ENCODE results near the gene FAM53A.
"Not testable (repeated sequence)": the region's sequence is repeated elsewhere in the genome, so short reads cannot be mapped to it uniquely, and the experiment has no call there.

The FAM53A gene

GRCh38 chr4:1659104-1660043, 24.7 kb downstream of the FAM53A start:
- no peak for DNase-seq (ENCODE audit: low spot score)

- no peak for DNase-seq (ENCODE audit: low spot score)
These were observed 25.5 kb downstream of the FAM53A start for GRCh38 chr4:1658581-1658980.

- DNase-seq (ENCODE audit: low spot score), result no peak
These were observed 26.0 kb downstream of the FAM53A start for GRCh38 chr4:1658146-1658545.

GRCh38 chr4:1656986-1657385, 27.1 kb downstream of the FAM53A start:
- DNase-seq (ENCODE audit: low spot score), result no peak

- DNase-seq (ENCODE audit: low spot score), result no peak
These were observed 28.0 kb downstream of the FAM53A start for GRCh38 chr4:1656132-1656531.

GRCh38 chr4:1655676-1656075, 28.4 kb downstream of the FAM53A start:
- no peak for DNase-seq (ENCODE audit: low spot score)

GRCh38 chr4:1655081-1655480, 29.0 kb downstream of the FAM53A start:
- DNase-seq (ENCODE audit: low spot score), result no peak

GRCh38 chr4:1654216-1654955, 29.7 kb downstream of the FAM53A start:
- no peak for DNase-seq (ENCODE audit: low spot score)

- no peak for DNase-seq (ENCODE audit: low spot score)
These were observed 30.3 kb downstream of the FAM53A start for GRCh38 chr4:1653776-1654175.

GRCh38 chr4:1652088-1652487, 32.0 kb downstream of the FAM53A start:
- no peak for DNase-seq (ENCODE audit: low spot score)

- no peak for DNase-seq (ENCODE audit: low spot score)
These were observed 32.5 kb downstream of the FAM53A start for GRCh38 chr4:1651609-1652008.

- DNase-seq (ENCODE audit: low spot score), result no peak
These were observed 35.2 kb downstream of the FAM53A start for GRCh38 chr4:1648962-1649361.

GRCh38 chr4:1647432-1647831, 36.7 kb downstream of the FAM53A start:
- DNase-seq (ENCODE audit: low spot score), result no peak

GRCh38 chr4:1646690-1647089, 37.4 kb downstream of the FAM53A start:
- no peak for DNase-seq (ENCODE audit: low spot score)

- DNase-seq (ENCODE audit: low spot score), result peak; percentile 90
These were observed 39.0 kb downstream of the FAM53A start for GRCh38 chr4:1644891-1645657.

- no peak for DNase-seq (ENCODE audit: low spot score)
These were observed 40.0 kb downstream of the FAM53A start for GRCh38 chr4:1643971-1644735.

GRCh38 chr4:1642196-1642951, 41.7 kb downstream of the FAM53A start:
- DNase-seq (ENCODE audit: low spot score), result no peak

GRCh38 chr4:1641671-1642070, 42.4 kb downstream of the FAM53A start:
- no peak for DNase-seq (ENCODE audit: low spot score)

- DNase-seq (ENCODE audit: low spot score), result not testable (repeated sequence)
These were observed 43.2 kb downstream of the FAM53A start for GRCh38 chr4:1640716-1641503.

- DNase-seq (ENCODE audit: low spot score), result no peak
These were observed 43.9 kb downstream of the FAM53A start for GRCh38 chr4:1640190-1640589.
